GM18526 (cell line): ENCODE data around the gene ATP2A3.

Experiments used
- POLR2A ChIP-seq: IDR thresholded peaks from 3 replicates; pipeline ENCODE4 v1.6.1; 2011; ENCODE audit not compliant: insufficient read length; ENCODE audit errors: extremely low read depth

The ATP2A3 gene

DNA sequence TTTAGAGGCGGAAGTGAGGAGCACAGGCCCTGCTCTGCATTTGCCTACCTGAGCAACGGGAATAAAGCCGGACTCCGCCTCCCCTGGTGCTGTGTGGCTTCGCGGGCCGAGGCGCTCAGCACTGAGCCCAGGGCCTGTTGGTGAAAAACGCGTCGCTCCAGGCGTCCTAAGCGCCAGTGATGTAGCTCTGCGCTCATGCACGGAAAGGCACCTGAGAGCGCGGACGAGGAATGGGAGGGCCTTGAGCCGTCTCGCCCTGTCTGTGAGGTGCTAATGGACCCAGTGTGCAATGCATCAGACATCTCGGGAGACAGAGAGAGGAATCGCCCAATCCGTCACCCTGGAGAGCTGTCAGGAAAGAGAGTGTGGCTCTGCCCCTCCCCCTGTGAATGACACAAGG, 17.2 kb upstream of the ATP2A3 start:
- TF ChIP-seq POLR2A: no peak

DNA sequence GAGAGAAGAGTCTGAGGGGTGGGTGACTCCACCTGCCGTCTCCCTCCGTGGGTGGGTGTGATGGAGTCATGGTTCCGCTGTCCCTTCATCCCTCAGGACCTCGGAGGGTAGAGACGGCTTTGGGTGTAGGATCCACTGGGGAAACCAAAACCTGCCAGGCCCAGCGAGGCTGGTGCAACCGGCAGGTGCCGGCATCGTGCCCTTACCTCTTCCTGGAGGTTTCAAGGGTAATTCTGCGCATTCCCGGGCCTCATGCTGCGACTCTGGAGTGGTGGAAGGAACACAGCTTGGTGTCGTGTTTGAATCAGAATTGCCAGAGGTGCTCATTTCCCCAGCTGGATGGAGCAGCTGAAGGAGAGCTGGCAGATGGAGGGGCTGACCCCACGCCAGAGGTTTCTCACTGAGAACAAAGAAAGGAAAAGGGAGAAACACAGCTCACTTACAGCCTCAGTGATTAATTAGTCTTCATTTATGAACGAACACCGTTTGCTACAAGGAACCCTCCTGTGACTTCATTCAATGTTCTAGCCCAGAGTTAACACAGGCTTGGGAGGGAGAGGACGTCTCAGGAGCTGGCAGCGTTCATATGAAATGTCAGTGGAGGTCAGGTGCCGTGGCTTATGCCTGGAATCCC, 16.3 kb upstream of the ATP2A3 start:
- TF ChIP-seq POLR2A: no peak

DNA sequence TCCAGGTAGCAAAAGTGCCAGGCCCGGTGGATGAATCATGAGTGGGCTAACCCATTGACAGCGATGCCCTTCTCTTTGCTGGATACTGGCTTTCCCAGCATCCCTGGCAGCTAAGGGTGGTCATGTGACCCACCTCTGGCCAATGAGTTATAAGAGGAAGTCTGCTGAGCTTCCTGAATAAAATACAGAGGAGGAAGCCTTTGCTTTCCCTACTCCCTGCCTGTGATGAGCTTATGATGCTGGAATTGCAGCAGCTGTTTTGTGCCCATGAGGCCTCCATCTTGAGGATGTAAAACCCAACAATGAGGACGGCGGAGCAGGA, 15.0 kb upstream of the ATP2A3 start:
- TF ChIP-seq POLR2A: no peak

DNA sequence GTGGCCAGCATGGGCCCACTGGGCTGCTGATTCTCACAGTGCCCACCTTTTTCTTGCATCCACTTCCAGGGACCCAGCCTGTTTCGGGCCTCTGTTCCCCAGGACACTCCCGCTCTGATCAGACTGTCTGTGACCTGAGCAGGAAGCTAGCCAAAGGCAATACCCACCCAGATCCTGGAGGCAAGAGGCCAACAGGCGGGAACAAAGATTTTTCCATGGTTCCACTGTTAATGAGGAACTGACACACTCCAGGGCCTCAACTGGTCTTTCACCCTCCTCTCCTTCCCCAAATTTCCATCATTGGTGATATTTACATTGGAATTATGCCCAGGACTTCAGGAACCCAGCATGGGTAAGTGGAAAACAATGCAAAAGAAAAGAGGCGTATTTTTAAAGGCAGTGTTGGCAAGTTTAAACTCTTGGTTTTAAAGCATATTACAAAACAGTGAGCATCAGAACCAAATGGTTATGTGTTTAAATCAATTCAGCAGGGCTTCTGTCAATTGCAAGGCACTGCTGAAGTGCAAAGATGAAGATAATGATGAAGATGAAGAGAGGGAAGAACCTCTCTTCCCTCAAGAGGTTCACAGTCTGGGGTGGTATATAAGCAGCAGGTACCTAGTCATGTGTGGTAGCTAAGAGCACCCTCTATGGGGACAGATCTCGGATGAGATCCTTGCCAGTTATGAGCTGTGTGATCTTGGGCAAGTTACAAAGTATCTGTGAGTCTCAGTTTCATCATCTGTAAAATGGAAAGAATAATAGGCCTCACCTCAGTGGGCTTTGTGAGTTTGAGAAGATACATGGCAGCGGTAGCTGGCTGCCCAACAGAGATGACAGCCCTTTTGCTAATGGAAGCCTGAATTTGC, 14.4 kb upstream of the ATP2A3 start:
- TF ChIP-seq POLR2A: no peak

DNA sequence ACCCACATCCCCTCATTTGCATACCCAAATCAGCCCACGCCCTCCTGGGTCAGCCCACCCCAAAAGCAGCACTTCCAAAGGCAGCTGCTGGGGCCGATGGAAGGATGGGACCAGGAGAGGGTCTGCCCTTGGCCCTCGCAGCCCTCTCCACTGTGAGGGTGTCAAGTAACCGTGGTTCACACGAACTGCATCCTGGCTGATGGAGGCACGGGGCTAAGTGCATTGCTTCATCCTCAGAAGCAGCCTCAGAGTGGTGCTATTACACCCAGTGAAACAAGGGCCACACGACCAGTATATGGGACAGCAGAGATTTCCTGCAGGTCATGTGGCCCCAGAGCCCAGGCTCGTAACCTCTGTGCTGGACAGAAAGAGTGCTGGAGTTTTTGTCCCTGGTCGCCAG, 13.2 kb upstream of the ATP2A3 start:
- no peak for TF ChIP-seq POLR2A

DNA sequence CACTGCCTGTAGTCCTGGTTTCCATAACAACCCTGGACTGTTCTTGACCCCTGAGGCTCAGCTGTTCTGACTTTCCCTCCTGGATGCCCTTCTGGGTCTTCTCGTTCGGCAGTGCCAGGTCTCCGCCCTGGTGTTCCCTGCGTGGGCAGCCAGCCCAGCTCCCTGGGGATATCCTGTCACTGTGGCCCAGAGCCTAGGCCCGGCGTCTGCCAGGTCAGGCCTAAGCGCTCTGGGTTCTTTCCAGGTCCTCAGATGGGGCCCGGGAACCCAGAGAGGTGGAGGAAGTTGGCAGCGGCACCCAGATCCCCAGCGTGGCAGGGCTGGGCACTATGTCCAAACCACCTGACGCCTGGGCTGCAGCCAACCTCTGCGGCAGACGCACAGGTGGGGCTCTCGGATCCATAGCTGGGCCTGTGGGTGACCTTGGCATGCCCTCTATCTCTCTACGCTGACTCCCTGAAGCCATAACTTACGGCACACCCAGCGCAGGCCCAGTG, 12.5 kb upstream of the ATP2A3 start:
- TF ChIP-seq POLR2A: no peak

DNA sequence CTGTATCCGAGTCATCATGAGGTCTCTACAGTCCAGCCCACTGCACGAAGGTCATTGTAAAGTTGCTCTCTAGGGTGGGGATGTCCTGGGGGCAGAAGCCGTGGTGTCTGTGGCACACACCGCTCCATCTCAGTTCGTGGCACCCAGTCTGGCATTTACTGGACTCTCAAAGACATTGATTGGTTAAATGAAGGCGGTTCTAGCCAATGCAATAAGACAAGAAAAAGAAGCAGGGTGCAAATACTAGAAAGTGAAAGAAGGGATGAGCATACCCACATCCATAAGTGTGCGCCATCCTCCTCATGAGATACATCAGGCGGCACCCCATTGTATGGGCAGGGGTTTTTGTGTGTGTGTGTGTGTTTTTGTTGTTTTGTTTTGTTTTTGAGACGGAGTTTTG, 10.7 kb upstream of the ATP2A3 start:
- TF ChIP-seq POLR2A: no peak

DNA sequence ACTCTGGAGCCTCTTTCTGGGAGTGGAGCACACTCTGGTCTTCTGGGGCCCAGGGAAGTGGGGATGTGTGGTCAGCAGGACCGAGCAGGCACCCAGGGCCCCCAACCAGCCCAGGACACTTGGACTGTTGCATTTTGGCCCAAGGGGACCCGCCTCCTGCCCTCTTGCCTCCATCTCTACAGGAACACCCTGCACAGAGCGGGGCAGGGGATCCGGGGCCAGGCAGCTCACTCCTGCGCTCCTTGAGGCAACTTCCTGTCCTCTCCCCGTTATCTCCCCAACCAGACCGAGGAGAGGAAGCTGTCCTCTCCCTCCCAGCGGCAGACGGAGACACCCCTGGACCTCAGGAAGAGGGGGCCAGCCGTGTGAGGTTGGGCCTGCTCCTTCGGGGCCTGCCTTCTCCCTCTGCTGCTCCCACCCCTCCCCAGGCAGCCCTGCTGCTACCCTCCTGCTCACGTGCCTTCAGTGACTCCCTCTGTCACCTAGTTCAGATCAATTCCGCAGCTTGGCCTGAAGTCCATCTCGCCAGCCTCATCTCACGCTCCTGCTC, 10.0 kb upstream of the ATP2A3 start:
- no peak for TF ChIP-seq POLR2A

DNA sequence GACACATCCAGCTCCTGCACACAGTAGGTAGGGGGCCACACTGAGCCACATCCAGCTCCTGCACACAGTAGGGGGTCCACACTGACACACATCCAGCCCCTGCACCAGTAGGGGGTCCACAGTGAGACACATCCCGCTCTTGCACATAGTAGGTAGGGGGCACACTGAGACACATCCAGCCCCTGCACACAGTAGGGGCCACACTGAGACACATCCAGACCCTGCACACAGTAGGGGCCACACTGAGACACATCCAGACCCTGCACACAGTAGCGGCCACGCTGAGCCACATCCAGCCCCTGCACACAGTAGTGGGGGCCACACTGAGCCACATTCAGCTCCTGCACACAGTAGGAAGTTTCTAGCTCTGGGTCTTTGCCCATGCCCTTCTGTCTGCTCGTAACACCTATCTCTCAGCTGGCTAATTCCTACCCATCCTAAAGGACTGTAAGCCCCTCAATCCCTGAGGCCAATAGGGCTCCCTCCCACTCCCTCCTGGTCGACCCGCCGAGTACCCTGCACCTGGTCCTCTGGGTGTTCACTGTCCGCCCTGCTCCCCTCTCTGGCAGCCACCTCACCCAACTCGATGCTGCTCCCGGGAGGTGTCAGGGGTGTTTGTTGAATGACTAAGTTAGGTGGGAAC, 9.4 kb upstream of the ATP2A3 start:
- TF ChIP-seq POLR2A: no peak

DNA sequence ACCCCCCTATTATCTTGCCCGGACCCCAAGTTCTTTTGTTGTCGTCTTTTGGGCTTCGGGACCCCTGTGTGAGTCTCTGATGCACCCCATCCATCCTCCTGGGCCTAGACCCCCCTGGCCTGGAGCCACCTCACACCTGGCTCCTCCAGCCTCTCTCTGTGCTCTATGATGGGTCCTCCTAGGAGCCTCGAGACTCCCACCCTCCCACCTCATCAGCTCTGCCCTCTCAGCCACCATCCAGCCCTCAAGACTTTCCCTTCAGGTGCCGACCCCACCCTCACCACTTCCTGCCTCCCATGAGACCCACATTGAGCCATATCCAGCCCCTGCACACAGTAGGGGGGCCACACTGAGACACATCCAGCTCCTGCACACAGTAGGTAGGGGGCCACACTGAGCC, 8.7 kb upstream of the ATP2A3 start:
- TF ChIP-seq POLR2A: no peak

DNA sequence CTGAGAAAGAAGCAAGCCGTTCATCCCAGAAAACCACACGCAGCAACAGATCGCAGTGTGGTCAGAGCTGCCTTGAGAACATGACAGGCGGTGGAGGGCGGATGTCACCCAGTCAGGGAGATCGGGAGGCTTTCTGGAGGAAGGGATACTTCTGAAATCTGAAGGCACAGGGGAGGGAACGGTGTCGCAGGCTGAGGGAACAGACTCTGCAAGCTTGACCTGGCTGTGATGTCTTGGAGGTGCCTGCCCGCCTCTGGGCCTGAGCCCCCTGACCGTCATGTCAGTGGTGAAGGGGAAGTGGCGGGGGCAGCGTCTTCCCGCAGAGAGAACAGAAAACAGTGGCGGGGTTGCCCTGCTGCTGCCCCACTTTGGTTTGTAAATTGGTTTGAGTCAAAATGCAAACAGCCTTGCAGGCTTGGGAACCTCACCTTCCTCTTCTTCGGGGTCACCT, 8.1 kb upstream of the ATP2A3 start:
- TF ChIP-seq POLR2A: no peak

DNA sequence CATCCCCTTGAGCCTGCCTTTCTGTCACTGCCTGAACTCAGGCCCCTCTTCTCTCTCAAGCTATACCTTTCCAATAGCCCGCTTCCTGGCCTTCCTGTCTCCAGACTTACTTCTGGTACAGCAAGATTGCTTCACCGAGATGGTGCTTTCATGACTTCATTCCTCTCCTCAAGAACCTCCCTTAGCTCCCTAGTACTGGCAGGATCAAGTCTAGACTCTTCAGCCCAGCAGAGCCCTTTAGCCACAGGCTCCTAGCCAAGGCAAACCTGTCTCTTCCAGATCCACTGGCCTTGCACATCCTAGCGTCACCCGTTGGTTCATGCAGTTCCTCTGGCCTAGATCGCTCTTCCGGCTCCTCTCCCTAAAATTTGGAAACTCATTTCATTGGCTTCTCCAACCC, 6.4 kb upstream of the ATP2A3 start:
- TF ChIP-seq POLR2A: no peak

DNA sequence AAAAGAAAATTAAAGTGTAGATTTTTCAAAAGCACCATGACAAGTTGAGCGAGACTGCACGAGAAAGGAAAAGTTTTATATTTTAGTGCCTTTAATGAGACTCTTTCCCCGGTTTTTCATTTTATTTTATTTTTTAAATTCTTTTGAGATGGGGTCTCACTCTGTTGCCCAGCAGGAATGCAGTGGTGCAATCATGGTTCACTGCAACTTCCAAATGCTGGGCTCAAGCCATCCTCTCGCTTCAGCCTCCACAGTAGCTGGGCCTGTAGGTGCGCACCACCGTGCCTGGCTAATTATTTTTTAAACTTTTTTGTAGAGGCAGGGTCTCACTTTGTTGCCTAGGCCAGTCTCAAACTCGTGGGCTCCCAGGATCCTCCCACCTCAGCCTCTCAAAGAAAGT, 5.7 kb upstream of the ATP2A3 start:
- TF ChIP-seq POLR2A: no peak

DNA sequence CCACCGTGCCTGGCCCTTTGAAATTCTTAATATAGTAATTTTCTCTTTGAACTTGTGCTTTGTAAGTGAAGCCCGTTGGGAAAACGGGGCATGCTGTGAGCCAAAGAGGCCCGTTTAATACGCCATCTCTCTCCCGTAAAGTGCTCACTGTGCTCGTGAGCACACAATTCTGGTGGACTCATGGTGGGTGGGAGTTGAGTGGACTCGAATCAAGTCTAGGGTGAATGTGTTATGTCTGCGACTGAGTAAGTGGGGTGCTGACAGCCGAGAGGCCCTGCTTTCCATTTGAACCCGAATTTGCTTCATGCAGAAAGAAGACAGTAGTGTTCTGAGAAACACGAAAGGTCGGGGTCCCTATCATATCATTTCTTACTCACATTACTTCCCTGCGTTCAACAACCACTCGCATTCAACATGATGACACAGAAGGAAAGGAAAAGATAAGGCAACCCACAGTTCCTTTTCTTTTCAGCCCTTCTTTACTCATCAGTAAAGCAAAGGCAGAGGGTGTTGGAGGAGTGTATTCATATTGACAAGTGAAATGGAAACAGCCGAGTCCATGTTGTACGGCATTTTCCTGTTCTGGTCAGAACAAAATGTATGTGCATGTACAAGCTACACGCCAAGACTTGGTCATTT, 4.8 kb upstream of the ATP2A3 start:
- no peak for TF ChIP-seq POLR2A

DNA sequence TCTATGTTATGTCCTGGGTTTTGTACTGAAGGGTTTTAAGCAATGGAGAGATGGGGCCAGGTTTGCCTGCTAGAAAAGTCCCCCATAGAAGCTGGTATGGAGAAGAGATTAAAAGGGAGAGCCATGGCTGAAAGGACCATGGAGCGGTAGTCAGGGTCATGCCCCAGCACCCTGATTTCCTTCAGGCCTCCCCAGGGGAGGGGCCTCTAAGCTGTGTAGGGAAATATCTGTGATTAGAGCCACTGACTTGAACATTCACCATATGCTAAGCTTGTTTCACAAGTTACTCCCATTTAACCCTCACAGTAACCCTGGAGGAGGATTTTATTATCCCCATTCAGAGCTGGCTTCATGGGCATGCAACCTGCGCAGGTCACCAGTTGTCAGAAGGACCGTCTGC, 3.8 kb upstream of the ATP2A3 start:
- no peak for TF ChIP-seq POLR2A
